HG02763 (cell line): ENCODE measurements around the gene WHRN.

Experiments used
- ATAC-seq: cut with Tn5 transposase; IDR thresholded peaks from one replicate; pipeline ENCODE4 v1.9.1; 2021; ENCODE audit warnings: mild to moderate bottlenecking, moderate library complexity; ENCODE audit not compliant: unreplicated experiment

The WHRN gene

GRCh38 chr9:114401344-114401743, 103.9 kb downstream of the WHRN start:
- ATAC-seq, result no peak

GRCh38 chr9:114400772-114401171, 104.5 kb downstream of the WHRN start:
- ATAC-seq, result no peak

- ATAC-seq, result no peak
Measured at GRCh38 chr9:114400219-114400618, 105.1 kb downstream of the WHRN start.

- ATAC-seq, result no peak
Measured at GRCh38 chr9:114399381-114399780, 105.9 kb downstream of the WHRN start.

- peak; percentile 79 for ATAC-seq
Measured at GRCh38 chr9:114397848-114398605, 107.2 kb downstream of the WHRN start.

- no peak for ATAC-seq
Measured at GRCh38 chr9:114397219-114397847, 107.9 kb downstream of the WHRN start.

GRCh38 chr9:114396558-114397218, 108.6 kb downstream of the WHRN start:
- no peak for ATAC-seq

GRCh38 chr9:114395768-114396167, 109.5 kb downstream of the WHRN start:
- ATAC-seq, result no peak

GRCh38 chr9:114395334-114395617, 110.0 kb downstream of the WHRN start:
- no peak for ATAC-seq

- ATAC-seq, result no peak
Measured at GRCh38 chr9:114394523-114395333, 110.5 kb downstream of the WHRN start.

GRCh38 chr9:114392749-114393112, 112.5 kb downstream of the WHRN start:
- no peak for ATAC-seq

GRCh38 chr9:114390952-114391351, 114.3 kb downstream of the WHRN start:
- no peak for ATAC-seq

GRCh38 chr9:114389612-114390368, 115.5 kb downstream of the WHRN start:
- ATAC-seq, result no peak

- no peak for ATAC-seq
Measured at GRCh38 chr9:114388764-114389375, 116.4 kb downstream of the WHRN start.

GRCh38 chr9:114388357-114388682, 117.0 kb downstream of the WHRN start:
- no peak for ATAC-seq

GRCh38 chr9:114387680-114388356, 117.5 kb downstream of the WHRN start, which contains the start of gene AKNA:
Gene AKNA, minus strand, starts transcription at chr9:114387982. Its CDS starts 6,649 bp downstream, at chr9:114381333.
- peak; percentile 30 for ATAC-seq

GRCh38 chr9:114386886-114387679, 118.2 kb downstream of the WHRN start:
- no peak for ATAC-seq

GRCh38 chr9:114386361-114386885, 118.8 kb downstream of the WHRN start:
- ATAC-seq, result no peak
